ENCODE data around the gene PFDN1. TPM values are rescaled to one million over a fixed set of nuclear protein-coding genes. Genes with fewer than 3 reads are reported as not detected.

The PFDN1 gene
- total and polyA plus RNA-seq, 9 of the 15 experiments (the other 6 are each of a cell fraction or from before 2014, with no cell fraction given): 45.5 to 215 (median 78.0) TPM

DNA sequence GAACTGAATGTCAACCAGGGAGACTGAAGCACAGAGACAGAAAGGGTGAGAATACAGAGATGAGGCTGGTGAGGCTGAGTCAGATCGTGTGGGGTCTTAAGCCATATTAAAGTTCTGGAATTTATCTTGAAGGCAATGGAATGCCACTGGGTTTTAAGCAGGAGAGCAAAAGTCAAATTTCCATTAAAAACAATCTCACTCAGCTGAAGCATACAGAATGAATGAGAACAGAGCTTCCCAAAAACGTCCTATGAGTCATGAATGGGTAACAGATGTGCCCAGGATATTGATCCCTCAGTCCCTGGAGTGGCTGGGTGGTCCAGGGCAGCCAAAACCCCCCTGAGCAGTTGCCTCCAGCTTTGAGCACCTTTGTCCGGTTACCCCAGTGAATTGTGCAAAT, 44.9 kb downstream of the PFDN1 start (continued):
- TF ChIP-seq, protein P1, sequence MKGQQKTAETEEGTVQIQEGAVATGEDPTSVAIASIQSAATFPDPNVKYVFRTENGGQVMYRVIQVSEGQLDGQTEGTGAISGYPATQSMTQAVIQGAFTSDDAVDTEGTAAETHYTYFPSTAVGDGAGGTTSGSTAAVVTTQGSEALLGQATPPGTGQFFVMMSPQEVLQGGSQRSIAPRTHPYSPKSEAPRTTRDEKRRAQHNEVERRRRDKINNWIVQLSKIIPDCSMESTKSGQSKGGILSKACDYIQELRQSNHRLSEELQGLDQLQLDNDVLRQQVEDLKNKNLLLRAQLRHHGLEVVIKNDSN (CRISPR knock-in tag; IDR thresholded peaks at IDR 0.05): no peak
- no peak for TF ChIP-seq KDM5B (IDR thresholded peaks at IDR 0.05; ENCODE audit: insufficient replicate concordance, low read depth, low read length)
- TF ChIP-seq MED1 (CRISPR knock-in tag; IDR thresholded peaks at IDR 0.05; ENCODE audit: borderline replicate concordance): no peak
- no peak for TF ChIP-seq ARHGAP35 (IDR thresholded peaks at IDR 0.05; ENCODE audit: partially characterized antibody)
- TF ChIP-seq ZNF143 (CRISPR knock-in tag; IDR thresholded peaks at IDR 0.05): no peak
- no peak for TF ChIP-seq GTF2E2 (tag; IDR thresholded peaks at IDR 0.05)
- TF ChIP-seq FOXJ2 (tag; IDR thresholded peaks at IDR 0.05): no peak

DNA sequence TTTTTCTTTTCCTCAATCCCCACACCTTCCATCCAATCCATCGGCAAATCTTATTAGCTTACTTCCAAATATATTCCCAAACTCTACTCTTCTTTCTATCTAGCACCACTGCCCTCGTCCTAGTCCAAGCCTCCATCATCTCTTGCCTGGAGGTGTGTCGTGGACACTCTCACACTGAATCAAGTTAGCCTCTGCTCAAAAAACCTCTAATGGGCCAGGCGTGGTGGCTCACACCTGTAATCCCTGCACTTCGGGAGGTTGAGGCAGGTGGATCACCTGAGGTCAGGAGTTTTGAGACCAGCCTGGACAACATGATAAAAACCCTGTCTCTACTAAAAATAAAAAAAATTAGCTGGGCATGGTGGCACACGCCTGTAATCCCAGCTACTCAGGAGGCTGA, 46.2 kb downstream of the PFDN1 start:
- in situ Hi-C loops (cut with MboI): no loop called here
- no peak for ATAC-seq
- Histone ChIP-seq H3K27ac (ENCODE audit: extremely low read depth, low read depth, low read length) (no peak overlapping the region), H3K79me2 (ENCODE audit: control insufficient read depth, insufficient read depth, low read length) (peaks cover 24% of the 10 kb centered on the region), H3K4me3 (no peak overlapping the region), H3K9ac (ENCODE audit: insufficient read depth in 1 of 2, low read depth in 2 of 2, low read length in 2 of 2) (no peak overlapping the region), H3K27me3 (ENCODE audit: control insufficient read depth in 2 of 2, insufficient read depth in 2 of 2, low read length in 2 of 2) (no peaks in the 10 kb centered on the region), H3K9me3 (replicated peaks; ENCODE audit: control insufficient read depth, insufficient read depth, low read depth, low read length) (no peaks in the 10 kb centered on the region), H3K36me3 (ENCODE audit: control insufficient read depth, insufficient read depth, low read length) (peaks cover 33% of the 10 kb centered on the region; the same call in 2 of the 3 replicates), H3K9me1 (ENCODE audit: control insufficient read depth, insufficient read depth, low read length) (no peaks in the 10 kb centered on the region), H4K20me1 (replicated peaks; ENCODE audit: control insufficient read depth, insufficient read depth, low read length) (peaks cover 4% of the 10 kb centered on the region; the same call in 1 of the 2 replicates), H2AFZ (ENCODE audit: low read depth, low read length) (no peak overlapping the region), H3K4me1 (replicated peaks in 1 of 2; ENCODE audit: control insufficient read depth in 2 of 2, insufficient read depth in 2 of 2, low read length in 2 of 2) (peaks cover 2 to 3% of the 10 kb centered on the region in 2 experiments; a peak in 3 of 5 replicates), H3K4me2 (ENCODE audit: insufficient read depth, low read length) (no peak overlapping the region)
- 99% methylated on average over 5 of the region's 6 CpGs for WGBS (ENCODE audit: insufficient coverage, low coverage, missing lambda C conversion rate)
- intact Hi-C loops (cut with micrococcal nuclease): no loop called here
- ChIA-PET POLR2A (interaction anchor here (0.5 to 2.4 kb wide), 2 partner anchors 12 to 46 kb away, joined by 3 to 8 read pairs; partner anchors contain the start of gene PFDN1), CTCF (ENCODE audit: low intra/inter-chr PET ratio) (no interaction called here)
- no peak for FAIRE-seq
- BruUV-seq (replicated peaks): no TSS peak
- TF ChIP-seq, protein P2, sequence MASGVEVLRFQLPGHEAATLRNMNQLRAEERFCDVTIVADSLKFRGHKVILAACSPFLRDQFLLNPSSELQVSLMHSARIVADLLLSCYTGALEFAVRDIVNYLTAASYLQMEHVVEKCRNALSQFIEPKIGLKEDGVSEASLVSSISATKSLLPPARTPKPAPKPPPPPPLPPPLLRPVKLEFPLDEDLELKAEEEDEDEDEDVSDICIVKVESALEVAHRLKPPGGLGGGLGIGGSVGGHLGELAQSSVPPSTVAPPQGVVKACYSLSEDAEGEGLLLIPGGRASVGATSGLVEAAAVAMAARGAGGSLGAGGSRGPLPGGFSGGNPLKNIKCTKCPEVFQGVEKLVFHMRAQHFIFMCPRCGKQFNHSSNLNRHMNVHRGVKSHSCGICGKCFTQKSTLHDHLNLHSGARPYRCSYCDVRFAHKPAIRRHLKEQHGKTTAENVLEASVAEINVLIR (CRISPR knock-in tag; IDR thresholded peaks at IDR 0.05): no peak
- no peak for DNase-seq (ENCODE audit: extremely low read depth in 1 of 4, low spot score in 3 of 4)

All from K562 (cell line).